H1 (cell line): ENCODE data around the gene SOBP. TPM values are rescaled to one million over a fixed set of nuclear protein-coding genes. Genes with fewer than 3 reads are reported as not detected.

Experiments used
- CTCF ChIA-PET: fragments of 300-600 bp; sonication (Branson Sonifier 250); formaldehyde crosslinking; loops from one replicate; lab custom pipeline; 2021; ENCODE audit not compliant: partially characterized antibody; lab: Charles Lee
- POLR2A ChIA-PET: fragments of 300-600 bp; sonication (Branson Sonifier 250); formaldehyde crosslinking; loops from one replicate; lab custom pipeline; 2021; ENCODE audit warnings: inconsistent platforms; ENCODE audit not compliant: partially characterized antibody; lab: Charles Lee
- DNase-seq, 2 experiments: peaks; one replicate each; pipeline versions ENCODE4 v3.0.0 to v3.0.0-alpha.2; 2010 to 2022; ENCODE audit warnings: low spot score in 2 of 2, low read depth in 1 of 2, mixed read lengths in 1 of 2
- FAIRE-seq: peaks from 2 replicates; lab custom pipeline; 2011; peaks lifted over from hg19 to GRCh38; lab: Jason Lieb, UNC
- H2AFZ ChIP-seq: 2 replicates; pipeline ENCODE4 v1.8.1; 2012; ENCODE audit warnings: low read length, inconsistent platforms
- H2AK5ac ChIP-seq: 2 replicates; pipeline ENCODE4 v1.6.1; 2013; ENCODE audit warnings: low read depth, low read length
- H2BK120ac ChIP-seq: replicated peaks from 2 replicates; pipeline ENCODE3; 2013; ENCODE audit warnings: low read depth, low read length, inconsistent platforms
- H2BK12ac ChIP-seq: 2 replicates; pipeline ENCODE4 v1.6.1; 2013; ENCODE audit warnings: low read depth, low read length
- H2BK15ac ChIP-seq: 2 replicates; pipeline ENCODE4 v1.6.1; 2013; ENCODE audit warnings: low read length
- H2BK20ac ChIP-seq: 2 replicates; pipeline ENCODE4 v1.6.1; 2013; ENCODE audit warnings: low read length
- H2BK5ac ChIP-seq: 2 replicates; pipeline ENCODE4 v1.6.1; 2013; ENCODE audit warnings: low read depth, low read length
- H3K14ac ChIP-seq: 2 replicates; pipeline ENCODE4 v1.6.1; 2013; ENCODE audit warnings: inconsistent platforms; ENCODE audit not compliant: insufficient read length
- H3K18ac ChIP-seq: 2 replicates; pipeline ENCODE4 v1.6.1; 2013; ENCODE audit warnings: low read length; ENCODE audit errors: extremely low read depth
- H3K23ac ChIP-seq: 2 replicates; pipeline ENCODE4 v1.6.1; 2013; ENCODE audit warnings: inconsistent platforms; ENCODE audit not compliant: insufficient read length
- H3K23me2 ChIP-seq: 2 replicates; pipeline ENCODE4 v1.6.1; 2013; ENCODE audit warnings: low read depth, low read length
- H3K27ac ChIP-seq: 2 replicates; pipeline ENCODE4 v1.6.1; 2011; ENCODE audit warnings: low read depth, low read length, inconsistent platforms
- H3K27me3 ChIP-seq, 4 experiments: replicated peaks in 1 of 4; 1 replicate in 1 of 4; 2 replicates in 3 of 4; pipeline versions ENCODE4 v1.6.1 to v1.8.1; 2011 to 2013; ENCODE audit warnings: low read length in 3 of 4, mild to moderate bottlenecking in 3 of 4, inconsistent platforms in 2 of 4, mixed read lengths in 2 of 4, moderate library complexity in 1 of 4; ENCODE audit not compliant: control insufficient read depth in 3 of 4, insufficient read depth in 3 of 4; ENCODE audit errors: extremely low read depth in 1 of 4
- H3K36me3 ChIP-seq, 4 experiments: 2 replicates each; pipeline versions ENCODE4 v1.6.1 to v1.8.1; 2011 to 2013; ENCODE audit warnings: mild to moderate bottlenecking in 4 of 4, low read length in 3 of 4, moderate library complexity in 2 of 4, control low read depth in 1 of 4, inconsistent platforms in 1 of 4; ENCODE audit not compliant: insufficient read depth in 4 of 4, control insufficient read depth in 2 of 4
- H3K4ac ChIP-seq: replicated peaks from 2 replicates; pipeline ENCODE3; 2013; ENCODE audit warnings: low read length, low read depth, mixed read lengths, inconsistent platforms; ENCODE audit not compliant: insufficient read length
- H3K4me1 ChIP-seq, 4 experiments: replicated peaks in 1 of 4; 1 replicate in 1 of 4; 2 replicates in 3 of 4; pipeline versions ENCODE4 v1.6.1 to v1.8.1; 2011 to 2013; ENCODE audit warnings: low read length in 3 of 4, inconsistent platforms in 2 of 4, mixed read lengths in 1 of 4; ENCODE audit not compliant: insufficient read depth in 4 of 4, control insufficient read depth in 3 of 4
- H3K4me2 ChIP-seq, 2 experiments: 2 replicates each; pipeline versions ENCODE4 v1.6.1 to v1.8.1; 2011 to 2013; ENCODE audit warnings: low read depth in 2 of 2, low read length in 2 of 2, control low read depth in 1 of 2, inconsistent platforms in 1 of 2, mild to moderate bottlenecking in 1 of 2; ENCODE audit not compliant: insufficient read depth in 1 of 2
- H3K4me3 ChIP-seq, 4 experiments: fragments of 200-600, 300-600 bp in 1 of 4; sonication (generic), shearing (Covaris generic), sonication (Bioruptor Twin) in 1 of 4; 2 replicates each; pipeline versions ENCODE4 v1.5.1 to v1.8.1; 2011 to 2016; ENCODE audit warnings: low read length in 4 of 4, low read depth in 3 of 4, control low read depth in 2 of 4, inconsistent platforms in 2 of 4, mild to moderate bottlenecking in 2 of 4, mixed read lengths in 1 of 4, moderate library complexity in 1 of 4; ENCODE audit not compliant: insufficient read depth in 2 of 4; ENCODE audit errors: extremely low read depth in 1 of 4
- H3K56ac ChIP-seq: replicated peaks from 2 replicates; pipeline ENCODE3; 2013; ENCODE audit warnings: low read depth, mild to moderate bottlenecking, mixed read lengths, low read length, inconsistent platforms; ENCODE audit not compliant: insufficient read length
- H3K79me1 ChIP-seq: 2 replicates; pipeline ENCODE4 v1.6.1; 2013; ENCODE audit warnings: low read depth, low read length, control low read depth
- H3K79me2 ChIP-seq, 2 experiments: 2 replicates each; pipeline versions ENCODE4 v1.6.1 to v1.8.1; 2012 to 2013; ENCODE audit warnings: low read length in 2 of 2, mild to moderate bottlenecking in 2 of 2, inconsistent platforms in 1 of 2; ENCODE audit not compliant: insufficient read depth in 2 of 2, control insufficient read depth in 1 of 2
- H3K9ac ChIP-seq, 4 experiments: replicated peaks in 1 of 4; 1 replicate in 1 of 4; 2 replicates in 3 of 4; pipeline versions ENCODE4 v1.6.1 to v1.8.1; 2011 to 2013; ENCODE audit warnings: low read depth in 3 of 4, low read length in 3 of 4, control low read depth in 2 of 4, mild to moderate bottlenecking in 2 of 4, moderate library complexity in 2 of 4, inconsistent platforms in 1 of 4; ENCODE audit errors: extremely low read depth in 1 of 4
- H3K9me3 ChIP-seq, 2 experiments: 2 replicates each; pipeline versions ENCODE4 v1.6.1 to v1.8.1; 2012 to 2013; ENCODE audit warnings: mild to moderate bottlenecking in 2 of 2, moderate library complexity in 2 of 2, control low read depth in 1 of 2, inconsistent platforms in 1 of 2, low read depth in 1 of 2, low read length in 1 of 2, mixed read lengths in 1 of 2; ENCODE audit not compliant: insufficient read depth in 2 of 2
- H4K20me1 ChIP-seq, 2 experiments: replicated peaks in 1 of 2; 2 replicates each; pipeline versions ENCODE3 to v1.8.1; 2011 to 2013; ENCODE audit warnings: inconsistent platforms in 2 of 2, low read length in 2 of 2, mild to moderate bottlenecking in 1 of 2; ENCODE audit not compliant: insufficient read depth in 2 of 2, control insufficient read depth in 1 of 2
- H4K5ac ChIP-seq: 2 replicates; pipeline ENCODE4 v1.6.1; 2013; ENCODE audit warnings: low read length, low read depth, mixed read lengths, inconsistent platforms; ENCODE audit not compliant: insufficient read length
- H4K8ac ChIP-seq: 2 replicates; pipeline ENCODE4 v1.8.0; 2013; ENCODE audit warnings: mild to moderate bottlenecking, moderate library complexity, low read length, inconsistent platforms; ENCODE audit not compliant: insufficient read depth; ENCODE audit errors: extremely low read depth
- H4K91ac ChIP-seq: replicated peaks from 2 replicates; pipeline ENCODE3; 2013; ENCODE audit warnings: low read length, mixed read lengths, inconsistent platforms; ENCODE audit not compliant: insufficient read length
- EP300 ChIP-seq, 2 experiments: IDR thresholded peaks; 1 replicate in 1 of 2; 2 replicates in 1 of 2; pipeline ENCODE4 v1.6.1; 2011 to 2012; ENCODE audit warnings: low read depth in 2 of 2, low read length in 2 of 2, mild to moderate bottlenecking in 2 of 2, borderline replicate concordance in 1 of 2, inconsistent platforms in 1 of 2, moderate library complexity in 1 of 2
- RNF2 ChIP-seq: fragments of 200-900, 300-1000 bp; sonication (generic); IDR thresholded peaks from 2 replicates; pipeline ENCODE4 v1.7.1; 2016; ENCODE audit warnings: borderline replicate concordance, low read depth, mild to moderate bottlenecking, antibody characterized with exemption, low read length; ENCODE audit not compliant: poor library complexity, severe bottlenecking; ENCODE audit errors: missing control alignments
- SAP30 ChIP-seq: fragments of 300-600 bp; sonication (generic); IDR thresholded peaks from 2 replicates; pipeline ENCODE4 v1.7.1; 2012; ENCODE audit warnings: low read length, moderate library complexity, mild to moderate bottlenecking, inconsistent platforms; ENCODE audit not compliant: insufficient read depth, insufficient replicate concordance
- SIN3A ChIP-seq, 2 experiments: IDR thresholded peaks in 1 of 2; conservative IDR thresholded peaks in 1 of 2; 2 replicates each; pipeline ENCODE4 v1.6.1; 2011 to 2012; ENCODE audit warnings: low read length in 2 of 2, improper control_type of control experiment in 1 of 2, low read depth in 1 of 2, mild to moderate bottlenecking in 1 of 2
- TBP ChIP-seq: IDR thresholded peaks from 2 replicates; pipeline ENCODE4 v1.6.1; 2011; ENCODE audit warnings: low read depth, low read length, improper control_type of control experiment
- WGBS, 2 experiments: shearing (Covaris generic) in 1 of 2; methylation state at CpG; one replicate each; pipeline versions ENCODE4 v1.1.6 to v1.1.7; 2013 to 2015; ENCODE audit warnings: low lambda C conversion rate in 2 of 2, mixed read lengths in 2 of 2, inconsistent platforms in 1 of 2, low coverage in 1 of 2, missing lambda C conversion rate in 1 of 2; ENCODE audit not compliant: insufficient replicate concordance in 2 of 2, insufficient coverage in 1 of 2, insufficient read length in 1 of 2; ENCODE audit errors: extremely low coverage in 1 of 2, missing lambda C conversion rate in 1 of 2; 5-methylcytosine and 5-hydroxymethylcytosine counted together
- polyA plus RNA-seq, 7 experiments: library from polyadenylated mRNA; depleted of rRNA in 3 of 7; stranded (reverse) in 5 of 7; unstranded in 2 of 7; fragments of >200 nt in 5 of 7; fragments of 200-250 nt in 2 of 7; gene quantifications; 1 replicate in 5 of 7; 2 replicates in 1 of 7; 4 replicates in 1 of 7; pipeline versions ENCODE4 v1.2.1 to v1.2.3, GENCODE V29; 2011 to 2013; ENCODE audit warnings: missing spikeins in 2 of 7, mixed read lengths in 2 of 7
- total RNA-seq: library from RNA; stranded (reverse); fragmentation: NEBNext Ultra II Directional; extraction: Animal tissue kit (Norgen Biotek cat#: 25700); gene quantifications from 2 replicates; pipeline ENCODE4 v1.2.1, GENCODE V29; 2021

The SOBP gene
- total and polyA plus RNA-seq, 2 of the 8 experiments (the other 6 are each of a cell fraction or from before 2014, with no cell fraction given): 0.45 to 6.2 TPM

DNA sequence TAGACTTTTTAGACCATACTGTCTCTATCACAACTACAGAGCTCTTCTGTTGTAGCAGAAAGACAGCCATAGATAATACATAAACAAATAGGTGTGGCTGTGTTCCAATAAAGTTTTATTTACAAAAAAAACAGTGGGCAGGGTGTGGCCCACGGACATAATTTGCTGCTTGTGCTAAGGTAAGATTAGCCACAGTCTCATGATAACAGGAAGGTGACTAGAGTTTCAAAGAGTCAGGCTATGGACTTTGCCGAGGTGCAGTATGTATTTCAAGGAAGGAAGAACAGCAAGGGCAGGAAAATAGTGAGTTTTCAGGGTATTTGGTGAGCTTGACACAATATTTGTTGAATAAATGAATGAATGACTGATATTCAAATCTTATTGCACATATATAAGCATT, 20.2 kb downstream of the SOBP start:
- Histone ChIP-seq H2BK15ac (no peak overlapping the region), H4K8ac (no peak overlapping the region), H3K4me3 (no peak overlapping the region), H2AK5ac (no peak overlapping the region), H3K79me1 (no peaks in the 10 kb centered on the region), H3K18ac (no peak overlapping the region), H3K14ac (no peak overlapping the region), H3K4ac (no peak overlapping the region), H3K27ac (no peak overlapping the region), H3K4me1 (peaks cover 5 to 11% (median 7%) of the 10 kb centered on the region in 4 experiments), H3K79me2 (no peaks in the 10 kb centered on the region), H3K23ac (no peak overlapping the region), H2BK120ac (no peak overlapping the region), H3K23me2 (no peaks in the 10 kb centered on the region), H2BK5ac (no peak overlapping the region; the same call in 1 of the 2 replicates), H4K5ac (no peak overlapping the region), H2AFZ (no peak overlapping the region), H2BK20ac (peak overlapping the region; percentile 66; the same call in 1 of the 2 replicates), H2BK12ac (no peak overlapping the region), H3K27me3 (no peaks in the 10 kb centered on the region), H3K9me3 (no peaks in the 10 kb centered on the region), H3K9ac (no peak overlapping the region), H4K91ac (no peak overlapping the region), H3K36me3 (no peaks in the 10 kb centered on the region), H3K4me2 (no peak overlapping the region), H3K56ac (no peak overlapping the region), H4K20me1 (no peaks in the 10 kb centered on the region)
- no peak for DNase-seq
- CTCF ChIA-PET: interaction anchor here (1.1 to 1.4 kb wide), 4 partner anchors 54 to 146 kb away, joined by 3 read pairs; no protein-coding TSS in a partner anchor
- WGBS, 2 experiments: 88% methylated on average over 2 of the region's 2 CpGs; no CpG with 5 or more reads in 1 of the 2 experiments
- TF ChIP-seq TBP (no peak), SIN3A (conservative IDR thresholded peaks at IDR 0.05 in 1 of 2, IDR thresholded peaks at IDR 0.05 in 1 of 2; ENCODE audit: low read depth in 1 of 2, low read length in 2 of 2) (no peak), RNF2 (no peak), SAP30 (no peak), EP300 (IDR thresholded peaks at IDR 0.05; ENCODE audit: borderline replicate concordance in 1 of 2, low read depth in 2 of 2, low read length in 2 of 2) (no peak)
- POLR2A ChIA-PET: no interaction called here
- FAIRE-seq: no peak
